B cell (primary cell): Measurements from ENCODE around the gene QSOX1. TPM values are rescaled to one million over a fixed set of nuclear protein-coding genes. Genes with fewer than 3 reads are reported as not detected.

Experiments used
- ATAC-seq: fragments of 200-7000 bp; cut with Tn5 transposase; one replicate; pipeline ENCODE4 v1.10.0; 2021; ENCODE audit warnings: low read depth, mild to moderate bottlenecking, moderate number of reproducible peaks, moderate library complexity
- CTCF ChIA-PET: fragments of 350-600 bp; sonication (Branson Sonifier 250); formaldehyde crosslinking; loops from one replicate; lab custom pipeline; 2021; ENCODE audit warnings: antibody characterized with exemption, inconsistent platforms; lab: Charles Lee
- POLR2A ChIA-PET: fragments of 350-600 bp; sonication (Branson Sonifier 250); formaldehyde crosslinking; loops from one replicate; lab custom pipeline; 2021; ENCODE audit warnings: antibody characterized with exemption; lab: Charles Lee
- DNase-seq: peaks from one replicate; pipeline ENCODE4 v3.0.0; 2013
- H2AFZ ChIP-seq: 2 replicates; pipeline ENCODE4 v1.6.1; 2012; ENCODE audit warnings: mild to moderate bottlenecking, low read depth, low read length; ENCODE audit not compliant: insufficient read depth, poor library complexity, severe bottlenecking
- H3K27ac ChIP-seq, 2 donors: 1 replicate in 1 of 2; 2 replicates in 1 of 2; pipeline ENCODE4 v1.5.1; 2012 to 2013; ENCODE audit warnings: low read length in 2 of 2, mild to moderate bottlenecking in 2 of 2, moderate library complexity in 1 of 2
- H3K27me3 ChIP-seq, 4 experiments: fragments of 200-600 bp in 1 of 4; sonication (generic) in 1 of 4; replicated peaks in 1 of 4; 1 replicate in 2 of 4; 2 replicates in 2 of 4; pipeline versions ENCODE4 v1.6.1 to v1.7.0; 2013 to 2016; ENCODE audit warnings: low read length in 3 of 4, mild to moderate bottlenecking in 2 of 4, mixed read lengths in 1 of 4, moderate library complexity in 1 of 4; ENCODE audit not compliant: insufficient read depth in 4 of 4, control insufficient read depth in 3 of 4; ENCODE audit errors: control extremely low read depth in 1 of 4
- H3K36me3 ChIP-seq, 2 experiments: replicated peaks in 1 of 2; 1 replicate in 1 of 2; 2 replicates in 1 of 2; pipeline versions ENCODE4 v1.6.1 to v1.7.1; 2013; ENCODE audit warnings: low read length in 1 of 2; ENCODE audit not compliant: insufficient read depth in 2 of 2, control insufficient read depth in 1 of 2; ENCODE audit errors: control extremely low read depth in 1 of 2, extremely low read depth in 1 of 2
- H3K4me1 ChIP-seq, 2 donors: fragments of 200-600 bp in 1 of 2; sonication (generic) in 1 of 2; 1 replicate in 1 of 2; 2 replicates in 1 of 2; pipeline versions ENCODE4 v1.5.1 to v1.6.1; 2013 to 2017; ENCODE audit warnings: low read length in 2 of 2; ENCODE audit not compliant: control insufficient read depth in 2 of 2, insufficient read depth in 2 of 2
- H3K4me2 ChIP-seq: replicated peaks from 2 replicates; pipeline ENCODE3; 2012; ENCODE audit warnings: mild to moderate bottlenecking, low read depth, low read length; ENCODE audit not compliant: poor library complexity, severe bottlenecking
- H3K4me3 ChIP-seq, 5 experiments: fragments of 200-600 bp in 1 of 5; sonication (generic) in 1 of 5; 1 replicate in 3 of 5; 2 replicates in 2 of 5; pipeline versions ENCODE4 v1.5.1 to v1.7.0; 2011 to 2016; ENCODE audit warnings: low read length in 4 of 5, mild to moderate bottlenecking in 4 of 5, low read depth in 2 of 5, control low read depth in 1 of 5, moderate library complexity in 1 of 5; ENCODE audit not compliant: insufficient read depth in 1 of 5; ENCODE audit errors: control extremely low read depth in 1 of 5, extremely low read depth in 1 of 5
- H3K79me2 ChIP-seq: fragments of 200-600 bp; sonication (generic); one replicate; pipeline ENCODE4 v1.6.0; 2016; ENCODE audit warnings: low read length; ENCODE audit not compliant: control insufficient read depth, insufficient read depth
- H3K9ac ChIP-seq: fragments of 200-600 bp; sonication (generic); 2 replicates; pipeline ENCODE4 v1.6.1; 2017; ENCODE audit warnings: mild to moderate bottlenecking, low read length, moderate library complexity
- H3K9me3 ChIP-seq, 3 donors: one replicate each; pipeline versions ENCODE4 v1.6.1 to v1.7.1; 2013; ENCODE audit warnings: low read length in 2 of 3; ENCODE audit not compliant: control insufficient read depth in 2 of 3, insufficient read depth in 1 of 3; ENCODE audit errors: control extremely low read depth in 1 of 3
- H4K20me1 ChIP-seq: 2 replicates; pipeline ENCODE4 v1.6.0; 2012; ENCODE audit warnings: mild to moderate bottlenecking, low read length; ENCODE audit not compliant: insufficient read depth, control insufficient read depth, poor library complexity, severe bottlenecking
- H3K27ac Mint-ChIP-seq: one replicate; pipeline ENCODE4 v1.8.0; 2021; ENCODE audit warnings: mixed read lengths
- H3K27me3 Mint-ChIP-seq: one replicate; pipeline ENCODE4 v1.8.0; 2021; ENCODE audit warnings: mixed read lengths
- H3K4me1 Mint-ChIP-seq: one replicate; pipeline ENCODE4 v1.8.0; 2021; ENCODE audit warnings: mixed read lengths
- H3K4me3 Mint-ChIP-seq: one replicate; pipeline ENCODE4 v1.8.0; 2021; ENCODE audit warnings: mixed read lengths
- H3K9me3 Mint-ChIP-seq: one replicate; pipeline ENCODE4 v1.8.0; 2022; ENCODE audit warnings: mixed read lengths; ENCODE audit not compliant: insufficient read depth
- CTCF ChIP-seq: fragments of 200-600 bp; IDR thresholded peaks from one replicate; pipeline ENCODE4 v1.8.0; 2022; ENCODE audit warnings: antibody characterized with exemption, mild to moderate bottlenecking
- EZH2 ChIP-seq: IDR thresholded peaks from 2 replicates; pipeline ENCODE4 v1.6.1; 2012; ENCODE audit warnings: borderline replicate concordance, low read depth, mild to moderate bottlenecking, moderate library complexity, low read length; ENCODE audit not compliant: insufficient read depth, poor library complexity, severe bottlenecking
- WGBS: methylation state at CpG from one replicate; pipeline ENCODE4 v1.1.5; 2013; ENCODE audit warnings: missing lambda C conversion rate; ENCODE audit not compliant: insufficient coverage; 5-methylcytosine and 5-hydroxymethylcytosine counted together
- intact Hi-C: fragments of 100-400 bp; cut with micrococcal nuclease; formaldehyde crosslinking; loops from one replicate; pipeline ENCODE4 v1.10.0; 2022
- polyA plus RNA-seq: library from polyadenylated mRNA; depleted of rRNA; stranded (reverse); fragments of >200 nt; gene quantifications from 2 replicates; pipeline ENCODE4 v1.2.3, GENCODE V29; 2012
- total RNA-seq, 2 donors: library from RNA; stranded (reverse); fragments of 120-200 nt in 1 of 2; gene quantifications; 1 replicate in 1 of 2; 2 replicates in 1 of 2; pipeline versions ENCODE4 v1.2.3 to v1.2.4, GENCODE V29; 2013 to 2022

The QSOX1 gene
- total and polyA plus RNA-seq, 2 donors (not counting 1 experiment from before 2014, with no cell fraction given): 11.4 to 20.6 TPM

- WGBS: 66% methylated on average over 17 of the region's 19 CpGs
- Mint-ChIP-seq H3K4me3 (no peak overlapping the region), H3K9me3 (no peaks in the 10 kb centered on the region), H3K4me1 (no peaks in the 10 kb centered on the region), H3K27me3 (no peaks in the 10 kb centered on the region), H3K27ac (no peak overlapping the region)
- Histone ChIP-seq H3K4me1 (no peaks in the 10 kb centered on the region), H3K4me3 (no peak overlapping the region), H3K9me3 (no peaks in the 10 kb centered on the region), H3K9ac (no peak overlapping the region), H3K36me3 (peaks cover 0 to 8% of the 10 kb centered on the region in 2 experiments), H2AFZ (no peak overlapping the region), H3K27me3 (no peaks in the 10 kb centered on the region), H3K27ac (no peak overlapping the region), H3K4me2 (no peak overlapping the region), H3K79me2 (no peaks in the 10 kb centered on the region), H4K20me1 (no peaks in the 10 kb centered on the region)
- intact Hi-C loops: no loop called here
- ChIA-PET POLR2A (no interaction called here), CTCF (no interaction called here)
- ATAC-seq (no peak), DNase-seq (no peak)
- TF ChIP-seq CTCF (no peak), EZH2 (no peak)
Measured at GRCh38 chr1:180194546-180195207, 40.0 kb downstream of the QSOX1 start.

GRCh38 chr1:180195401-180195800 lies 40.7 kb downstream of the QSOX1 start:
- no peak for ATAC-seq
- TF ChIP-seq EZH2 (no peak), CTCF (no peak)
- Histone ChIP-seq H3K4me1 (no peaks in the 10 kb centered on the region), H2AFZ (no peak overlapping the region), H3K4me3 (no peak overlapping the region), H3K9ac (no peak overlapping the region), H3K79me2 (no peaks in the 10 kb centered on the region), H3K27me3 (no peaks in the 10 kb centered on the region), H3K27ac (no peak overlapping the region), H3K4me2 (no peak overlapping the region), H3K36me3 (peaks cover 0 to 1% of the 10 kb centered on the region in 2 experiments), H4K20me1 (no peaks in the 10 kb centered on the region), H3K9me3 (no peaks in the 10 kb centered on the region)
- 100% methylated on average over 3 of the region's 3 CpGs for WGBS
- H3K4me3 Mint-ChIP-seq: no peak overlapping the region
- DNase-seq: no peak
- intact Hi-C loops: no loop called here
- no peak overlapping the region for H3K27ac Mint-ChIP-seq
- no peaks in the 10 kb centered on the region for H3K9me3 Mint-ChIP-seq
- no peaks in the 10 kb centered on the region for H3K27me3 Mint-ChIP-seq
- ChIA-PET POLR2A (no interaction called here), CTCF (interaction anchor here (2.8 kb wide), 1 partner anchor 16 kb away, joined by 12 read pairs; no protein-coding TSS in a partner anchor)
- no peaks in the 10 kb centered on the region for H3K4me1 Mint-ChIP-seq
